Endothelial cell of umbilical vein (primary cell): ENCODE measurements around the gene SLC16A11.

Experiments
- EZH2 ChIP-seq: IDR thresholded peaks from 2 replicates; pipeline ENCODE4 v1.6.1; 2012; ENCODE audit warnings: borderline replicate concordance, low read depth, mild to moderate bottlenecking, moderate library complexity, low read length, inconsistent platforms; ENCODE audit not compliant: severe bottlenecking
- FOS ChIP-seq: IDR thresholded peaks from 2 replicates; pipeline ENCODE4 v1.6.1; 2011; ENCODE audit warnings: mild to moderate bottlenecking, low read length, moderate library complexity, borderline replicate concordance; ENCODE audit not compliant: insufficient read depth
- GATA2 ChIP-seq: IDR thresholded peaks from 2 replicates; pipeline ENCODE4 v1.7.0; 2011; ENCODE audit warnings: low read depth, mild to moderate bottlenecking, moderate library complexity, mixed read lengths, low read length; ENCODE audit not compliant: insufficient read length, insufficient read depth
- JUN ChIP-seq: IDR thresholded peaks from 2 replicates; pipeline ENCODE4 v1.6.1; 2011; ENCODE audit warnings: borderline replicate concordance, low read depth; ENCODE audit not compliant: insufficient read length, insufficient read depth
- MYC ChIP-seq: IDR thresholded peaks from one replicate; pipeline ENCODE4 v1.6.1; 2011; ENCODE audit warnings: mild to moderate bottlenecking, low read depth, low read length
- POLR2A ChIP-seq: IDR thresholded peaks from 2 replicates; pipeline ENCODE4 v1.6.1; 2012; ENCODE audit warnings: low read depth, mild to moderate bottlenecking, control low read depth, low read length
- POLR2AphosphoS5 ChIP-seq: IDR thresholded peaks from 2 replicates; pipeline ENCODE4 v1.6.1; 2012; ENCODE audit warnings: low read depth, mild to moderate bottlenecking, control low read depth, low read length, moderate library complexity; ENCODE audit not compliant: insufficient read depth
- TF ChIP-seq, protein P1 (sequence below), 2 donors: IDR thresholded peaks; 1 replicate in 1 of 2; 2 replicates in 1 of 2; pipeline ENCODE4 v1.5.1; 2011; ENCODE audit warnings: low read length in 2 of 2, mild to moderate bottlenecking in 2 of 2, moderate library complexity in 2 of 2, control low read depth in 1 of 2, inconsistent platforms in 1 of 2, low read depth in 1 of 2; ENCODE audit not compliant: insufficient read depth in 1 of 2; ENCODE audit errors: extremely low read depth in 1 of 2

DNA sequence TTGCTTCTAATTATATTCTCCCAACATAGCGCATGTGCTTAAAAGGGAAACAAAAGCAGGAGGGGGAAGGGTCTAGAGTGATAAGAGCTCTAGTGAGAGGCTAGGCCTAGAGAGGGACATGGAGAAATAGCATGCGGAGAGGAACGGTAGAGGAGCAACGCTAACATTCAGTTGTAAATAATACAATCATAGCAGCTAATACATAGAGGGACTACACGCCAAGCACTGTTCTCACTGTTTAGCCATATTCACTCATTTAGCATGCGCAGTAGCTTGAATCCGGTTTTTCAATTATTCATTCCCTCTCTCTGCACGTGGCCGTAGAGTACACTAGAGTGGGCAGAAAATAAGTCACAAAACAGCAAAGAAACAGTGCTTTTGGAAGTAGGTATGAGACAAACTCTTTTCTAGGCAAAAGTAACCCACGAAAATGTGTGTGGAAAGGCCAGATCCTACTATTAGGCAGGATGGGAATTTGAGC, 49.7 kb downstream of the SLC16A11 start:
- TF ChIP-seq GATA2 (no peak), EZH2 (no peak), FOS (no peak), POLR2A (no peak), POLR2AphosphoS5 (no peak), MYC (no peak), JUN (no peak)
- TF ChIP-seq, protein P1, sequence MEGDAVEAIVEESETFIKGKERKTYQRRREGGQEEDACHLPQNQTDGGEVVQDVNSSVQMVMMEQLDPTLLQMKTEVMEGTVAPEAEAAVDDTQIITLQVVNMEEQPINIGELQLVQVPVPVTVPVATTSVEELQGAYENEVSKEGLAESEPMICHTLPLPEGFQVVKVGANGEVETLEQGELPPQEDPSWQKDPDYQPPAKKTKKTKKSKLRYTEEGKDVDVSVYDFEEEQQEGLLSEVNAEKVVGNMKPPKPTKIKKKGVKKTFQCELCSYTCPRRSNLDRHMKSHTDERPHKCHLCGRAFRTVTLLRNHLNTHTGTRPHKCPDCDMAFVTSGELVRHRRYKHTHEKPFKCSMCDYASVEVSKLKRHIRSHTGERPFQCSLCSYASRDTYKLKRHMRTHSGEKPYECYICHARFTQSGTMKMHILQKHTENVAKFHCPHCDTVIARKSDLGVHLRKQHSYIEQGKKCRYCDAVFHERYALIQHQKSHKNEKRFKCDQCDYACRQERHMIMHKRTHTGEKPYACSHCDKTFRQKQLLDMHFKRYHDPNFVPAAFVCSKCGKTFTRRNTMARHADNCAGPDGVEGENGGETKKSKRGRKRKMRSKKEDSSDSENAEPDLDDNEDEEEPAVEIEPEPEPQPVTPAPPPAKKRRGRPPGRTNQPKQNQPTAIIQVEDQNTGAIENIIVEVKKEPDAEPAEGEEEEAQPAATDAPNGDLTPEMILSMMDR (IDR thresholded peaks at IDR 0.05; ENCODE audit: extremely low read depth in 1 of 2, insufficient read depth in 1 of 2, low read depth in 1 of 2, low read length in 2 of 2), result no peak
